K562 (cell line): ENCODE data around the gene DLK2. TPM values are rescaled to one million over a fixed set of nuclear protein-coding genes. Genes with fewer than 3 reads are reported as not detected.

Experiments
- ATAC-seq: fragments of 200-7000 bp; cut with Tn5 transposase; 3 replicates; pipeline ENCODE4 v1.9.1; 2020; ENCODE audit warnings: moderate library complexity
- BruUV-seq: library from RNA; stranded (reverse); fragments of 400-500 nt; replicated peaks from 2 replicates; lab custom pipeline; 2021; lab: Mats Ljungman, UMichigan
- CTCF ChIA-PET: fragments of 300-600 bp; formaldehyde crosslinking; extraction: SDS; loops from one replicate; lab custom pipeline; 2021; ENCODE audit warnings: low intra/inter-chr PET ratio; lab: Yijun Ruan, JAX
- POLR2A ChIA-PET: fragments of 300-600, 350-650 bp; sonication (Branson Sonifier 250); formaldehyde crosslinking; extraction: SDS; loops from one replicate; lab custom pipeline; 2021; ENCODE audit warnings: antibody characterized with exemption, inconsistent platforms; lab: Yijun Ruan, JAX
- DNase-seq, 4 experiments: peaks; one replicate each; pipeline versions ENCODE4 v3.0.0 to v3.0.0-alpha.2; 2011 to 2018; ENCODE audit warnings: low spot score in 3 of 4, mixed read lengths in 3 of 4; ENCODE audit errors: extremely low read depth in 1 of 4
- FAIRE-seq: peaks from 2 replicates; lab custom pipeline; 2011; peaks lifted over from hg19 to GRCh38; lab: Jason Lieb, UNC
- H2AFZ ChIP-seq: 2 replicates; pipeline ENCODE4 v1.6.0; 2011; ENCODE audit warnings: low read depth, low read length, control low read depth, inconsistent platforms
- H3K27ac ChIP-seq: fragments of 200-600 bp; 3 replicates; pipeline ENCODE4 v1.8.0; 2011; ENCODE audit warnings: low read depth, mild to moderate bottlenecking, control low read depth, inconsistent platforms, low read length, moderate library complexity, mixed read lengths; ENCODE audit errors: extremely low read depth
- H3K27me3 ChIP-seq, 2 experiments: fragments of 300-600 bp in 1 of 2; 2 replicates in 1 of 2; 3 replicates in 1 of 2; pipeline versions ENCODE4 v1.6.0 to v1.8.0; 2011; ENCODE audit warnings: inconsistent platforms in 2 of 2, low read length in 2 of 2, mild to moderate bottlenecking in 1 of 2, mixed read lengths in 1 of 2, moderate library complexity in 1 of 2; ENCODE audit not compliant: control insufficient read depth in 2 of 2, insufficient read depth in 2 of 2
- H3K36me3 ChIP-seq: fragments of 300-600 bp; 3 replicates; pipeline ENCODE4 v1.8.0; 2011; ENCODE audit warnings: mild to moderate bottlenecking, low read length, inconsistent platforms; ENCODE audit not compliant: control insufficient read depth, insufficient read depth
- H3K4me1 ChIP-seq, 2 experiments: fragments of 200-600 bp in 1 of 2; replicated peaks in 1 of 2; 2 replicates in 1 of 2; 3 replicates in 1 of 2; pipeline versions ENCODE4 v1.5.1 to v1.8.0; 2011; ENCODE audit warnings: inconsistent platforms in 2 of 2, low read length in 2 of 2, mild to moderate bottlenecking in 1 of 2, mixed read lengths in 1 of 2, moderate library complexity in 1 of 2; ENCODE audit not compliant: control insufficient read depth in 2 of 2, insufficient read depth in 2 of 2
- H3K4me2 ChIP-seq: 2 replicates; pipeline ENCODE4 v1.6.1; 2011; ENCODE audit warnings: low read length, control low read depth, inconsistent platforms, mixed read lengths; ENCODE audit not compliant: insufficient read depth
- H3K4me3 ChIP-seq: fragments of 200-600 bp; sonication (generic), shearing (Covaris generic); 2 replicates; pipeline ENCODE4 v1.5.1; 2016; ENCODE audit warnings: control low read depth, inconsistent platforms
- H3K79me2 ChIP-seq: fragments of 200-600 bp; 3 replicates; pipeline ENCODE4 v1.8.0; 2011; ENCODE audit warnings: low read length, inconsistent platforms; ENCODE audit not compliant: control insufficient read depth, insufficient read depth
- H3K9ac ChIP-seq, 2 experiments: 2 replicates each; pipeline versions ENCODE4 v1.6.0 to v1.6.1; 2011; ENCODE audit warnings: low read depth in 2 of 2, low read length in 2 of 2, control low read depth in 1 of 2, inconsistent platforms in 1 of 2, mild to moderate bottlenecking in 1 of 2, mixed read lengths in 1 of 2; ENCODE audit not compliant: insufficient read depth in 1 of 2
- H3K9me1 ChIP-seq: one replicate; pipeline ENCODE4 v1.6.0; 2011; ENCODE audit warnings: inconsistent platforms, mild to moderate bottlenecking, low read length, moderate library complexity; ENCODE audit not compliant: control insufficient read depth, insufficient read depth
- H3K9me3 ChIP-seq: replicated peaks from 2 replicates; pipeline ENCODE4 v1.5.1; 2011; ENCODE audit warnings: low read depth, low read length, inconsistent platforms; ENCODE audit not compliant: control insufficient read depth, insufficient read depth
- H4K20me1 ChIP-seq: replicated peaks from 2 replicates; pipeline ENCODE4 v1.6.1; 2011; ENCODE audit warnings: low read length, inconsistent platforms, mixed read lengths; ENCODE audit not compliant: control insufficient read depth, insufficient read depth
- ARID1B ChIP-seq: fragments of 450-650 bp; IDR thresholded peaks from 2 replicates; pipeline ENCODE4 v1.6.1; 2016; ENCODE audit warnings: antibody characterized with exemption, mild to moderate bottlenecking, inconsistent platforms
- CREBBP ChIP-seq: IDR thresholded peaks from one replicate; pipeline ENCODE4 v1.6.1; 2012; ENCODE audit warnings: low read depth, mild to moderate bottlenecking, control low read depth, inconsistent platforms, low read length
- POLR2G ChIP-seq: fragments of 200-400 bp; formaldehyde crosslinking; IDR thresholded peaks from 2 replicates; pipeline ENCODE4 v1.6.1; 2017; ENCODE audit warnings: low read depth, mild to moderate bottlenecking, antibody characterized with exemption, low read length, moderate library complexity
- TFE3 ChIP-seq: fragments of 450-650 bp; formaldehyde crosslinking; IDR thresholded peaks from 2 replicates; pipeline ENCODE4 v1.4.0; 2020; ENCODE audit warnings: mild to moderate bottlenecking, mixed read lengths
- ZNF282 ChIP-seq: sonication (generic); formaldehyde crosslinking; IDR thresholded peaks from 2 replicates; pipeline ENCODE4 v1.8.1; 2023; ENCODE audit warnings: missing genetic modification reagents
- WGBS: fragments of 100-300 bp; shearing (Covaris generic); methylation state at CpG from one replicate; pipeline ENCODE4 v1.1.6; 2016; ENCODE audit warnings: low coverage, mixed read lengths; ENCODE audit not compliant: insufficient coverage; ENCODE audit errors: missing lambda C conversion rate; 5-methylcytosine and 5-hydroxymethylcytosine counted together
- in situ Hi-C: fragments of 300-500 bp; cut with MboI; formaldehyde crosslinking; loops from 4 replicates; pipeline ENCODE4 v1.15.0; 2018; ENCODE audit warnings: inconsistent platforms, mixed read lengths
- intact Hi-C: fragments of 100-400 bp; cut with micrococcal nuclease; formaldehyde crosslinking; loops from 2 replicates; pipeline ENCODE4 v1.14.2; 2022
- polyA plus RNA-seq, 8 experiments: library from polyadenylated mRNA; depleted of rRNA in 4 of 8; stranded (reverse) in 5 of 8; unstranded in 3 of 8; fragments of >200 nt; fragmentation: Nextera tagmentation in 2 of 8; fragmentation: Illumina TruSeq in 1 of 8; extraction: Ambion mirVana in 2 of 8; extraction: Trizol in 1 of 8; gene quantifications; 2 replicates each; pipeline versions ENCODE4 v1.2.1 to v1.2.3, GENCODE V29; 2011 to 2014; ENCODE audit warnings: inconsistent platforms in 1 of 8, missing spikeins in 1 of 8
- total RNA-seq, 7 experiments: library from RNA; depleted of rRNA in 6 of 7; stranded (reverse); fragments of >200 nt in 6 of 7; fragmentation: Illumina TruSeq in 2 of 7; extraction: Trizol in 2 of 7; gene quantifications; 2 replicates each; pipeline versions ENCODE4 v1.2.1 to v1.2.3, GENCODE V29; 2011 to 2021; ENCODE audit warnings: low replicate concordance in 1 of 7

The DLK2 gene
- total and polyA plus RNA-seq, 9 of the 15 experiments (the other 6 are each of a cell fraction or from before 2014, with no cell fraction given): 0.11 to 0.53 (median 0.29) TPM; not detected in 3

- BruUV-seq: no TSS peak
- TF ChIP-seq CREBBP (no peak), POLR2G (0 out of 2 replicates have a peak, but pooled peaks have one; percentile 24), TFE3 (CRISPR knock-in tag) (no peak), ARID1B (no peak), ZNF282 (CRISPR knock-in tag) (0 out of 2 replicates have a peak, but pooled peaks have one; percentile 33)
- Histone ChIP-seq H3K9me3 (no peaks in the 10 kb centered on the region), H3K27ac (no peak overlapping the region), H3K36me3 (peaks cover 18% of the 10 kb centered on the region; the same call in 2 of the 3 replicates), H3K9me1 (no peaks in the 10 kb centered on the region), H3K79me2 (no peaks in the 10 kb centered on the region), H3K9ac (peak overlapping the region in 1 of 2 experiments; percentile 6; a peak in 1 of 4 replicates), H3K4me1 (peaks cover 6 to 7% of the 10 kb centered on the region in 2 experiments; a peak in 3 of 5 replicates), H3K27me3 (no peaks in the 10 kb centered on the region), H3K4me3 (no peak overlapping the region), H3K4me2 (no peak overlapping the region), H2AFZ (no peak overlapping the region), H4K20me1 (peaks cover 3% of the 10 kb centered on the region)
- intact Hi-C loops (no loop called here), in situ Hi-C loops (no loop called here)
- WGBS: 84% methylated on average over 14 of the region's 15 CpGs
- FAIRE-seq (no peak), ATAC-seq (no peak), DNase-seq (no peak)
- ChIA-PET POLR2A (interaction anchor here (0.6 to 3.1 kb wide), 7 partner anchors 10 to 42 kb away, joined by 3 to 16 read pairs (median 4); no protein-coding TSS in a partner anchor), CTCF (no interaction called here)
Measured at GRCh38 chr6:43434001-43434840, 21.1 kb downstream of the DLK2 start.
